GM18499 (cell line): ENCODE results near the gene GATC.

Experiments used
- ATAC-seq: cut with Tn5 transposase; IDR thresholded peaks from one replicate; pipeline ENCODE4 v1.9.1; 2021; ENCODE audit warnings: moderate number of reproducible peaks; ENCODE audit not compliant: insufficient read depth, unreplicated experiment

The GATC gene, protein sequence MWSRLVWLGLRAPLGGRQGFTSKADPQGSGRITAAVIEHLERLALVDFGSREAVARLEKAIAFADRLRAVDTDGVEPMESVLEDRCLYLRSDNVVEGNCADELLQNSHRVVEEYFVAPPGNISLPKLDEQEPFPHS

GRCh38 chr12:120445911-120446843 lies at the start of gene GATC, which contains the start of gene TRIAP1:
Gene GATC (plus strand): TSS chr12:120446444. CDS start chr12:120446481, 37 bp downstream.
Gene TRIAP1 (minus strand): TSS chr12:120446384. CDS start chr12:120446372, 12 bp downstream.
- ATAC-seq, result peak; percentile 71

- ATAC-seq, result no peak
Observed at GRCh38 chr12:120397824-120398540, 48.3 kb upstream of the GATC start.

- ATAC-seq, result no peak
Observed at GRCh38 chr12:120399531-120399930, 46.7 kb upstream of the GATC start.

DNA sequence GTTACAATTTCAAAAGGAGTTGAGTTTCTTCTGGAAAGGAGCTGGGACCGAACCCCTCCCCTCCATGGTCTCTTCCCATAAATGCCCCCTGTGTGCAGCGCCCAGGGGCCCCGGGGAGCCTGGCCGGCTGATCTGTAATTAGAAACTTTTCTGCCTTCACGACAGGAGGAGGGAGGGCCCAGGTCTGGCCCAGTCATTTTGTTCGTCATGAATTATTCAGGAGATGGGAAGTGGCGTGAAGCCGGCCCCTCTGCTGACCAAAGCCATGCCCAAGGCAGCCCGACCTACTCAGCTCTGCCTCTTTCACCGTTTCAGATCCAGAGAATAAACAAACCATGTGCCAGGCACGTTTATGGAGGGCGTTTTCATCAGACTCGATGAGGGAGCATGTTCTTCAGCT lies 44.0 kb upstream of the GATC start:
- no peak for ATAC-seq

GRCh38 chr12:120403869-120404268 lies 42.4 kb upstream of the GATC start:
- no peak for ATAC-seq

GRCh38 chr12:120404271-120404670 lies 42.0 kb upstream of the GATC start:
- no peak for ATAC-seq

- no peak for ATAC-seq
Observed at GRCh38 chr12:120406069-120406468, 40.2 kb upstream of the GATC start.

DNA sequence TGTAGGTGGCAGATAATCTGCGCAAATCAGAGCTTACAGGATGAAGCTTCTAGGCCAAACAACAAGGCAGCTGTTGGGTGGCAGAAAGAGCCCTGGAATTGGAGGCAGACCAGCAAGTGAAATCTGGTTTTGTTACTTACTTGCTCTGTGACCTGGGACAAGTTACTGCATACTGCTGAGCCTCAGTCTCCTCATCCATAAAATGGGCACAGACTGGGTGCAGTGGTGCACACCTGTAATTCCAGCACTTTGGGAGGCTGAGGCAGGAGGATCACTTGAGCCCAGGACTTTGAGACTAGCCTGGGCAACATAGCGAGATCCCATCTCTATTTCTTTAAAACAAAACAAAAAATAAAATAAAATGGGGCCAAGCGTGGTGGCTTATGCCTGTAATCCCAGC lies 39.7 kb upstream of the GATC start:
- no peak for ATAC-seq

DNA sequence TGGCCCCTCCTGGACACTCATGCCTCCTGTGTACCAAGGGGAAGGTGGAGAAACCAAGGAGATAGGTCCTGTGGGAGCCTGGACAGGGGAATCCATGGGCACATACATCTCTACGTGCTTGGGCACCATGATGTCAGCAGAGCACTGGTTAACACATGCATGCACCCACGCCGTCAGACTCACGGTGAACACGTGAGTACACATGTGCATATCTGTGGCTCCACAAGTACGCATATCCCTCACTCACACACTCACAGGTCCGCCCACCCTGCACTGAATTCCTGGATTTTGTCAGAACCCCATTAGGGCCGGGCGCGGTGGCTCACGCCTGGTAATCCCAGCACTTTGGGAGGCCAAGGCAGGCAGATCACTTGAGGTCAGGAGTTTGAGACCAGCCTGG lies 37.5 kb upstream of the GATC start:
- ATAC-seq, result no peak

GRCh38 chr12:120412421-120412820 lies 33.8 kb upstream of the GATC start:
- ATAC-seq, result no peak

GRCh38 chr12:120413901-120414695 lies 32.1 kb upstream of the GATC start:
- no peak for ATAC-seq

DNA sequence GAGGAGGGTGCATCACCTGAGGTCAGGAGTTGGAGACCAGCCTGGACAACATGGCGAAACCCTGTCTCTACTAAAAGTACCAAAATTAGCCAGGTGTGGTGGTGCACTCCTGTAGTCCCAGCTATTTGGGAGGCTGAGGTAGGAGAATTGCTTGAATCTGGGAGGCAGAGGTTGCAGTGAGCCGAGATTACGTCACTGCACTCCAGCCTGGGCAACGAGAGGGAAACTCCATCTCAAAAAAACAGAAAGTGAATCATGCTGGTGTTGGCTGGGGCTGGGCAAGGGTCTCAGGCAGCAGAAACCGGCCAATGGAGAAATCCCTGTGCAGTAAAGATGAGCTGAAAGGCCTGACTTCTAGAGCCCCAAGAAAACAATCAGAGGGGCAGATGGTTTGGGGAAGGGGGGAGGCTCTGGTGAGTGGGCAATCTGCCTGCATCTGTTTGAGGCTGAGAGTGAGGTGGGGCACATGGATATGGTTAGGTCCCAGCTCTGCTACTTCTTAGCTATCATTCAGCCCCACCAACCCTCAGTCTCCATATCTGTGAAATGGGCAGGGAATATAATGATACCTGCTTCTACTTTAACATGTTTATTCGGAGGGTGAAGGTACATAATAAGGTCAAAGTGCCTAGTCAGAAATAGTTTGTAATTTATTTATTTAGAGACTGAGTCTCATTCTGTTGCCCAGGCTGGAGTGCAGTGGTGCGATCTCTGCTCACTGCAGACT lies 29.6 kb upstream of the GATC start:
- no peak for ATAC-seq

- no peak for ATAC-seq
Observed at GRCh38 chr12:120417917-120418580, 28.2 kb upstream of the GATC start.

- ATAC-seq, result no peak
Observed at GRCh38 chr12:120421701-120422100, 24.5 kb upstream of the GATC start.

- no peak for ATAC-seq
Observed at GRCh38 chr12:120422892-120423456, 23.3 kb upstream of the GATC start.

- ATAC-seq, result no peak
Observed at GRCh38 chr12:120425797-120426196, 20.4 kb upstream of the GATC start.

DNA sequence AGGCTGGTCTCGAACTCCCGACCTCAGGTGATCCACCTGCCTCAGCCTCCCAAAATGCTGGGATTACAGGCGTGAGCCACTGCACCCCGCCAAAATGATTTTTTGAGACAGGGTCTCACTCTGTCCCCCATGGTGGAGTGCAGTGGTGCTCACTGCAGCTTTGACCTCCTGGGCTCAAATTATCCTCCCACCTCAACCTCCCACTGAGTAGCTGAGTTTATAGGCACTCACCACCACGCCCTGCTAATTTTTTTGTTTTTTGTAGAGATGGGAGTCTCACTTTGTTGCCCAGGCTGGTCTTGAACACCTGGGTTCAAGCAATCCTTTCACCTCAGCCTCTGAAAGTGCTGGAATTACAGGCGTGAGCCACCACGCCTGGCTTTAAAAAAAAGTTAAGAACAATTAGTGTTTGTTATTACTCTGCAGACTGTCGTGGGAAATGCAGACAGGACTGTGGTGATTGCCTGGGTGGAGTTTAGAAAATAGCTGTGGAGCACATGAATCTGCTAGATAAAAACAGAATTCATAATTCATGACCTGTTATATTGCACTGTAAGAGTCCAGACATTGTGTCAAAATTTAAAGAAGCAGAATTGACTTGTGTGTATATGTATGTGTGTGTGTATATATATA lies 17.5 kb upstream of the GATC start:
- no peak for ATAC-seq

DNA sequence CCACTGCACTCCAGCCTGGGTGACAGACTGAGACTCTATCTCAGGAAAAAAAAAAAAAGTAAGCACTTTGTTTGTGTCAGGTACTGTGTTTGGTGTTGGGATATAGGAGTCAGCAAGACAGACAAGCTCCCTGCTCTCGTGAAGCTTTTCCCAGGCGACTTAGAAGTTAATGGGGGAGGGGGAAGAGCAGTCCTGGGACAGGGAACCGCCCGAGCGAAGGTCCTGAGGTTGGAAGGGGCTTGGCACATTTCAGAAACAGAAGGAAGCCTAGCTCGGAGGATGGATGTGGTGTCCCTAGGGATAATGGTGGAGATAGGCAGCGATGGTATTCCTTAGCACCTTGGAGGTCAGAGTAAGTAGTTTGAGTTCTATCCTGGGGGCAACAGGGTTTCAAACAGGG lies 16.9 kb upstream of the GATC start:
- no peak for ATAC-seq
